Breast epithelium (tissue), 3 donors: Measurements from ENCODE around the gene GPR55.

Experiments
- CTCF ChIP-seq, 3 donors: fragments of 450-650 bp; IDR thresholded peaks; one replicate each; pipeline ENCODE4 v1.5.1; 2016 to 2017; ENCODE audit warnings: antibody characterized with exemption in 3 of 3, mild to moderate bottlenecking in 3 of 3, moderate library complexity in 3 of 3
- POLR2A ChIP-seq: fragments of 450-650 bp; IDR thresholded peaks from one replicate; pipeline ENCODE4 v1.6.1; 2016; ENCODE audit warnings: antibody characterized with exemption, mild to moderate bottlenecking, moderate library complexity

GRCh38 chr2:230942371-230942770 is 17.3 kb upstream of the GPR55 start:
- TF ChIP-seq CTCF (IDR thresholded peaks at IDR 0.05) (no peak), POLR2A (no peak)
